HG03045 (cell line): ENCODE data around the gene CDK12.

Experiments
- ATAC-seq: cut with Tn5 transposase; IDR thresholded peaks from one replicate; pipeline ENCODE4 v1.9.1; 2021; ENCODE audit warnings: mild to moderate bottlenecking, moderate library complexity; ENCODE audit not compliant: unreplicated experiment

The CDK12 gene

DNA sequence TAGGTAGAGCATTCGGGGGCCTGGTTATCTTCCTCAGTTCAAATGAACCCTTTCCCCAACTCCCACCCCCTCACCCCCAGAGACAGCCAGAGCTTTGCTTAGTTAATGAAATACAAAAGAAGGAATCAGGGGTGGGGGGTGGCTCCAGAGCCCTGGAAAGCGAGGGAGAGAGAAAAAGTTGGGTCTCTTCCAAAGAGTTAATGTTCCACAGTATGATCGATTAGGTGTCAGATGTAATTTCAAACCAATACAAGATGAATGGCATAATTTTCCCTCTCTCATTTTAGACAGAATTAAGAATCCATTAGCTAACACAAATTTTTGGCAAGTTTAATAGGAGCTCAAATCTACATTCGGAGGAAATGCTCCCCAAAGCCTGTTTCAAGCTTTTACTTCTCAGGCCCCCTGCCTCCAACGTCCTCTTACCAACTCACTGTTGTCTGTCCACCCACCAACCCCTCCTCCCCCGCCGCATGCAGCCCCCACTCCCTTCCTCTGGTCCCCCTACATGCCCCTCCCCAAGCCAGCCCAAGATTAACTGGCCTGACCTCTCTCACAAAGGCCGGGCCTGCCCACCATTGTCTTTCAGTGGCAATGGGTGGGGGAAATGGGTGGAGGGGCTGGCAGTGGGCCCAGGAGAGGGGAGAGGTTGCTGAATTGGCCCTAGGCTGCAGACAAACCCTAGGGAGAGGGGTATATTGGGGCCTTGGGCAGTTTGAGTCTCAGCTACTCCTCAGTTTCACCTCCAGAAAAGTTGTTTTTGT, 118.2 kb downstream of the CDK12 start:
- ATAC-seq, result no peak

- no peak for ATAC-seq
Observed at GRCh38 chr17:39580082-39580468, 118.8 kb downstream of the CDK12 start.

GRCh38 chr17:39581071-39581758, 119.9 kb downstream of the CDK12 start:
- ATAC-seq, result no peak

- no peak for ATAC-seq
Observed at GRCh38 chr17:39581759-39582085, 120.4 kb downstream of the CDK12 start.

DNA sequence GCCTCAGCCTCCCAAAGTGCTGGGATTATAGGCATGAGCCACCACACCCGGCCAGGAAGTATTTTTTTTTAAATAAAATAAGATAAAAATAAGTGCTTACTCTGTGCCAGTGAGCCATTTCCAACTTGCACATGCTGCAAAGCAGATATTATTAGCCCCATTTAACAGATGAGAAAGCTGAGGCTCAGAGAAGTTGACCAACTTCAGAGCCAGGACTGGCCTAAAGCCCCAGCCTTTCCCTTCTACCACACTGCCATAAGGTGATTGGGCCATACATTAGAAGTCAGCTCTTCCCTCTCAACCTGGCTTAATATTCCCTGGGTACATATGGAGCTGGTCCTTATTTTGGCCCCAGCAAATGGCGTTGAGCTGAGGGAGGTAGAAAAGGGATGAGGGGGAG, 121.4 kb downstream of the CDK12 start:
- ATAC-seq, result no peak
